ENCODE measurements around the gene B3GNT2.

B3GNT2 gene

DNA sequence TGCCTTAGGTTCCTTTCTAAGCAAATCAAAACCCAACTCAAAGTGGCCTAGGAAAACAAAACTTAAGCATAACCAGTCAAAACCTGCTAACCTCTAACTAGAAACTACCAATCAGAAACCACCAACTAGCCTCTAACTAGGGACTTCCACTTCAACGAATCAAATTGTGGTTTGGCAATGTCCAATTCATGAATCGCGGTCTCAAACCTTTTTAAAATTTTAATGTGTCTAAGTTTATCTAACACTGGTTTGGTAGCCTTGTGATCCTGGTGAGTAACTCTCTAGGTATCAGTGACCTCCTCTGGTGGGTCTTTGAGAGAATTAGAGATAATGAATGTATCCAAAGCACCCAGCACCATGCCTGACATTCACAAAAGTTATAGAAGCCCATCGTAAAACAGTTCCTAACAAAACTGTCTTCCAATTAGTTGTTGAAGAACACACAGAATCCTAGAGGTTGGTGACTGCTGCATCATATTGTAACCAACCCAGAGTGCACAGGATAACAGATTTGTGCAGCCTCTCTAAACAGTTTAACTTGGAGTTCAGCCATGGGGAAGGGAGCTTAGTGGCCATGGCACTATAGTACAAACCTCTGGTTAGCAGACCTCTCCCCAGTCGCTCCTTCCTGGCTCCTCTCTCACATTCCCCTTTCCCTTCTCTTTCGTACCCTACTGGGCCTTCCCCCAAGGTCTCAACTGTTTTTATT lies 45.2 kb upstream of the B3GNT2 start:
- no peak for TF ChIP-seq EZH2 (IDR thresholded peaks at IDR 0.05; ENCODE audit: borderline replicate concordance, low read depth, low read length, severe bottlenecking)
- TF ChIP-seq, protein P1, sequence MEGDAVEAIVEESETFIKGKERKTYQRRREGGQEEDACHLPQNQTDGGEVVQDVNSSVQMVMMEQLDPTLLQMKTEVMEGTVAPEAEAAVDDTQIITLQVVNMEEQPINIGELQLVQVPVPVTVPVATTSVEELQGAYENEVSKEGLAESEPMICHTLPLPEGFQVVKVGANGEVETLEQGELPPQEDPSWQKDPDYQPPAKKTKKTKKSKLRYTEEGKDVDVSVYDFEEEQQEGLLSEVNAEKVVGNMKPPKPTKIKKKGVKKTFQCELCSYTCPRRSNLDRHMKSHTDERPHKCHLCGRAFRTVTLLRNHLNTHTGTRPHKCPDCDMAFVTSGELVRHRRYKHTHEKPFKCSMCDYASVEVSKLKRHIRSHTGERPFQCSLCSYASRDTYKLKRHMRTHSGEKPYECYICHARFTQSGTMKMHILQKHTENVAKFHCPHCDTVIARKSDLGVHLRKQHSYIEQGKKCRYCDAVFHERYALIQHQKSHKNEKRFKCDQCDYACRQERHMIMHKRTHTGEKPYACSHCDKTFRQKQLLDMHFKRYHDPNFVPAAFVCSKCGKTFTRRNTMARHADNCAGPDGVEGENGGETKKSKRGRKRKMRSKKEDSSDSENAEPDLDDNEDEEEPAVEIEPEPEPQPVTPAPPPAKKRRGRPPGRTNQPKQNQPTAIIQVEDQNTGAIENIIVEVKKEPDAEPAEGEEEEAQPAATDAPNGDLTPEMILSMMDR (IDR thresholded peaks at IDR 0.05; ENCODE audit: borderline replicate concordance, extremely low read depth, low read length, poor library complexity, severe bottlenecking), result no peak
- Histone ChIP-seq H3K36me3 (ENCODE audit: insufficient read depth, low read length) (no peaks in the 10 kb centered on the region), H4K20me1 (ENCODE audit: insufficient read depth, low read length) (no peaks in the 10 kb centered on the region), H3K4me1 (ENCODE audit: insufficient read depth, low read length) (no peaks in the 10 kb centered on the region), H3K79me2 (ENCODE audit: insufficient read depth, low read length) (no peaks in the 10 kb centered on the region), H3K4me2 (ENCODE audit: insufficient read depth, low read length) (no peak overlapping the region), H3K9ac (ENCODE audit: low read depth, low read length) (no peak overlapping the region), H3K27ac (ENCODE audit: low read length) (no peak overlapping the region), H3K4me3 (ENCODE audit: low read depth in 1 of 2, low read length in 2 of 2) (no peak overlapping the region), H3K27me3 (ENCODE audit: insufficient read depth, low read length, poor library complexity) (no peaks in the 10 kb centered on the region), H3K9me3 (ENCODE audit: insufficient read depth, low read length, severe bottlenecking) (peaks cover 4% of the 10 kb centered on the region), H2AFZ (ENCODE audit: low read depth, low read length) (no peak overlapping the region)
- ATAC-seq (ENCODE audit: insufficient read depth, low read depth) (no peak), DNase-seq (no peak)

DNA sequence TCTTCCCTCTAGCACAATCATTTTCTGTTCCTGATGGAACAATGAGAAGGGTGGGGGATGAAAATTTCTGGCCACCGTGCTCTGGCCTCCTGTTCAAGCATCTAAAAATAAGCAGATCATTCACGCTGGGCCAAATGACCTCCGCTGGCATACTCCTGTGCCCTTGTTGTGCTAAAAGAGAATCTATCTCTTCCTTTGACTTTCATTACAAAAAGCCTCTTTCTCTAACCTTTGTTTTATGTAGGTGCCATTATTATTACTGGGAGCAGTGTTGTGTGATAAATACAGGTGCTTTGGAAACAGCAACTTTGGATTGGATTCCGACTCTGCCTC lies 44.6 kb upstream of the B3GNT2 start:
- Histone ChIP-seq H3K4me3 (ENCODE audit: low read depth in 1 of 2, low read length in 2 of 2) (no peak overlapping the region), H4K20me1 (ENCODE audit: insufficient read depth, low read length) (no peaks in the 10 kb centered on the region), H3K9me3 (ENCODE audit: insufficient read depth, low read length, severe bottlenecking) (peaks cover 4% of the 10 kb centered on the region), H3K4me2 (ENCODE audit: insufficient read depth, low read length) (no peak overlapping the region), H3K4me1 (ENCODE audit: insufficient read depth, low read length) (no peaks in the 10 kb centered on the region), H3K27me3 (ENCODE audit: insufficient read depth, low read length, poor library complexity) (no peaks in the 10 kb centered on the region), H3K27ac (ENCODE audit: low read length) (no peak overlapping the region), H2AFZ (ENCODE audit: low read depth, low read length) (no peak overlapping the region), H3K9ac (ENCODE audit: low read depth, low read length) (no peak overlapping the region), H3K36me3 (ENCODE audit: insufficient read depth, low read length) (no peaks in the 10 kb centered on the region), H3K79me2 (ENCODE audit: insufficient read depth, low read length) (no peaks in the 10 kb centered on the region)
- DNase-seq (no peak), ATAC-seq (ENCODE audit: insufficient read depth, low read depth) (no peak)
- TF ChIP-seq EZH2 (IDR thresholded peaks at IDR 0.05; ENCODE audit: borderline replicate concordance, low read depth, low read length, severe bottlenecking), result no peak
- TF ChIP-seq, protein P1 (IDR thresholded peaks at IDR 0.05; ENCODE audit: borderline replicate concordance, extremely low read depth, low read length, poor library complexity, severe bottlenecking), result no peak

DNA sequence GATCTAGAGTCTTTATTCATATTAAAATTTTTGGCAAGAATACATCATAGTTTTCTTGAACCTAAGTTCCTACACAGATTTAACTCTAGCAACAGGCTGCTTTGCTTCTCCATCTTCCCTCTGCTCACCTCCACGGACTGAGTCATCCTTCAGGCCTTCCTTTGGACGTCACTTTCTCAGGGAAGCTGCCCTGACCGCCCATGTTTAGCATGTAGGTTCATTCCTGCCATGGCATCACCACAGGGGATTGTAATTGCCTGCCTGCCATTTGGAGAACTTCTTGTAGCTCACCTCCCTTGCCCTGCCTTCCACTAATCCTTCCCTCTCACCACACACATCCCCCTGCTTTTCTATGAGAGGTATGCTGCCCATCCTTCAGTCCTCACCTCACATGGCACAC lies 43.9 kb upstream of the B3GNT2 start:
- Histone ChIP-seq H3K79me2 (ENCODE audit: insufficient read depth, low read length) (no peaks in the 10 kb centered on the region), H3K4me3 (ENCODE audit: low read depth in 1 of 2, low read length in 2 of 2) (no peak overlapping the region), H3K4me1 (ENCODE audit: insufficient read depth, low read length) (no peaks in the 10 kb centered on the region), H2AFZ (ENCODE audit: low read depth, low read length) (no peak overlapping the region), H3K4me2 (ENCODE audit: insufficient read depth, low read length) (no peak overlapping the region), H4K20me1 (ENCODE audit: insufficient read depth, low read length) (no peaks in the 10 kb centered on the region), H3K9me3 (ENCODE audit: insufficient read depth, low read length, severe bottlenecking) (peaks cover 4% of the 10 kb centered on the region), H3K9ac (ENCODE audit: low read depth, low read length) (no peak overlapping the region), H3K36me3 (ENCODE audit: insufficient read depth, low read length) (no peaks in the 10 kb centered on the region), H3K27me3 (ENCODE audit: insufficient read depth, low read length, poor library complexity) (no peaks in the 10 kb centered on the region), H3K27ac (ENCODE audit: low read length) (no peak overlapping the region)
- no peak for DNase-seq
- no peak for ATAC-seq (ENCODE audit: insufficient read depth, low read depth)
- TF ChIP-seq, protein P1 (IDR thresholded peaks at IDR 0.05; ENCODE audit: borderline replicate concordance, extremely low read depth, low read length, poor library complexity, severe bottlenecking), result no peak
- TF ChIP-seq EZH2 (IDR thresholded peaks at IDR 0.05; ENCODE audit: borderline replicate concordance, low read depth, low read length, severe bottlenecking), result no peak

Measured in DND-41 (cell line).